Kidney epithelial cell (primary cell): Measurements from ENCODE around the gene ZNF653. TPM values are rescaled to one million over a fixed set of nuclear protein-coding genes. Genes with fewer than 3 reads are reported as not detected.

Source experiments
- DNase-seq: peaks from one replicate; pipeline ENCODE4 v3.0.0-alpha.2; 2010; ENCODE audit warnings: low read depth
- H3K27me3 ChIP-seq: 2 replicates; pipeline ENCODE4 v1.6.0; 2011; ENCODE audit warnings: low read length; ENCODE audit not compliant: control insufficient read depth, insufficient read depth
- H3K36me3 ChIP-seq: 2 replicates; pipeline ENCODE4 v1.5.1; 2011; ENCODE audit warnings: low read length; ENCODE audit not compliant: control insufficient read depth, insufficient read depth
- H3K4me3 ChIP-seq: 2 replicates; pipeline ENCODE4 v1.5.1; 2011; ENCODE audit warnings: low read depth, mild to moderate bottlenecking, control low read depth, low read length
- CTCF ChIP-seq: IDR thresholded peaks from 2 replicates; pipeline ENCODE4 v1.5.1; 2011; ENCODE audit warnings: mild to moderate bottlenecking, moderate library complexity, low read length, control low read depth, inconsistent platforms; ENCODE audit not compliant: insufficient read depth, poor library complexity, severe bottlenecking
- total RNA-seq: library from RNA; depleted of rRNA; stranded (reverse); fragments of >200 nt; gene quantifications from 2 replicates; pipeline ENCODE4 v1.2.3, GENCODE V29; 2015

The ZNF653 gene
- total RNA-seq, 1 donor from 2014 or later = 6.6 TPM

- DNase-seq = no peak
- Histone ChIP-seq H3K4me3 (no peak overlapping the region), H3K36me3 (no peaks in the 10 kb centered on the region), H3K27me3 (no peaks in the 10 kb centered on the region)
- no peak for TF ChIP-seq CTCF
Measured at GRCh38 chr19:11507370-11508078, 1.9 kb upstream of the ZNF653 start.

GRCh38 chr19:11506967-11507366, 1.3 kb upstream of the ZNF653 start:
- Histone ChIP-seq H3K4me3 (no peak overlapping the region), H3K36me3 (no peaks in the 10 kb centered on the region), H3K27me3 (no peaks in the 10 kb centered on the region)
- no peak for DNase-seq
- TF ChIP-seq CTCF = no peak

GRCh38 chr19:11506101-11506555, 489 bp upstream of the ZNF653 start:
- peak overlapping the region; percentile 82 for H3K4me3 ChIP-seq
- no peaks in the 10 kb centered on the region for H3K36me3 ChIP-seq
- TF ChIP-seq CTCF = no peak
- no peak for DNase-seq
- H3K27me3 ChIP-seq = no peaks in the 10 kb centered on the region

- H3K27me3 ChIP-seq = no peaks in the 10 kb centered on the region
- H3K4me3 ChIP-seq = peak overlapping the region; percentile 82
- TF ChIP-seq CTCF = no peak
- no peaks in the 10 kb centered on the region for H3K36me3 ChIP-seq
- DNase-seq = peak; percentile 70
Measured at GRCh38 chr19:11505032-11505503, 571 bp downstream of the ZNF653 start.

- Histone ChIP-seq H3K4me3 (peak overlapping the region; percentile 82), H3K27me3 (no peaks in the 10 kb centered on the region), H3K36me3 (no peaks in the 10 kb centered on the region)
- no peak for TF ChIP-seq CTCF
- no peak for DNase-seq
Measured at GRCh38 chr19:11504502-11505031, 1.1 kb downstream of the ZNF653 start.

- Histone ChIP-seq H3K4me3 (no peak overlapping the region), H3K36me3 (peaks cover 1% of the 10 kb centered on the region), H3K27me3 (no peaks in the 10 kb centered on the region)
- DNase-seq = no peak
- no peak for TF ChIP-seq CTCF
Measured at GRCh38 chr19:11499890-11500420, 5.7 kb downstream of the ZNF653 start.
